GM21619 (cell line): ENCODE measurements around the gene IGF2BP3.

Experiments used
- ATAC-seq: cut with Tn5 transposase; IDR thresholded peaks from one replicate; pipeline ENCODE4 v1.9.1; 2021; ENCODE audit not compliant: unreplicated experiment

IGF2BP3 gene

DNA sequence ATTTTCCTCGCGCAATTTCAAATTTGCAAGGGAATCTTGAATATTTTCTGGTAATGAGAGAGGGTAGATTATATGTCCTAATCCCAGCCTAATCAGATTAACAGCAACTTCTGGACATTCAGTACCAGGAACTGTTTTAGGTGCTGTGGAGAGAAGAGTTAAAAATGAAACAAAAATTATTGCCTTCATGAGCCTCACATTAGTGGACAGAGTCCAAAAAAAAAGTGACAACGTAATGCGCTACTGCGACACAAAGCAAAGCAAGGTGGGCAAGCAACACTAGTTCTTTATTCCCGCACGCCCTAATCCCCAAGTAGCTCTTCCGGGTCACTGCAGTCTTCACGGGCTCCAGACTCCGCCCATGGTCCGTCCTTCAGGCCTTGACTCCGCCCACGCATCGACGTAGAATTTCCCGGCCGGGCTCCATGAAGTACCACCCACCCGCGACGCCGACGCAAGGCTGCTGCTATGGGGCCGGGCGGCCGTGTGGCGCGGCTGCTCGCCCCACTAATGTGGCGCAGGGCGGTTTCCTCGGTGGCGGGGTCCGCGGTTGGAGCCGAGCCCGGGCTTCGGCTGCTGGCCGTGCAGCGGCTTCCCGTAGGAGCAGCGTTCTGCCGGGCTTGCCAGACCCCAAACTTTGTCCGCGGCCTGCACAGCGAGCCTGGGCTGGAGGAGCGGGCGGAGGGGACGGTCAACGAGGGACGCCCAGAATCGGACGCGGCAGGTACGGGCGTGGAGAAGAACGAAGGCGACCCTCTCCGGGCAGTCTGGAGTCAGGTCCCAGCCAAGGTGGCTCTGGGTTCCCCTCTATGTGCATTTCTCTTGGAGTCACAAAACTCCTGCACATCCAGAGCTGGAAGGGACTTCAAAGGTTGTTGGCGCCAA is 171.2 kb downstream of the IGF2BP3 start, which contains the start of gene MALSU1:
TSS of gene MALSU1 (plus strand) at position 455 of the 885 bp plus-strand sequence. CDS start at position 469, 14 bp downstream.
- ATAC-seq = peak; percentile 99

DNA sequence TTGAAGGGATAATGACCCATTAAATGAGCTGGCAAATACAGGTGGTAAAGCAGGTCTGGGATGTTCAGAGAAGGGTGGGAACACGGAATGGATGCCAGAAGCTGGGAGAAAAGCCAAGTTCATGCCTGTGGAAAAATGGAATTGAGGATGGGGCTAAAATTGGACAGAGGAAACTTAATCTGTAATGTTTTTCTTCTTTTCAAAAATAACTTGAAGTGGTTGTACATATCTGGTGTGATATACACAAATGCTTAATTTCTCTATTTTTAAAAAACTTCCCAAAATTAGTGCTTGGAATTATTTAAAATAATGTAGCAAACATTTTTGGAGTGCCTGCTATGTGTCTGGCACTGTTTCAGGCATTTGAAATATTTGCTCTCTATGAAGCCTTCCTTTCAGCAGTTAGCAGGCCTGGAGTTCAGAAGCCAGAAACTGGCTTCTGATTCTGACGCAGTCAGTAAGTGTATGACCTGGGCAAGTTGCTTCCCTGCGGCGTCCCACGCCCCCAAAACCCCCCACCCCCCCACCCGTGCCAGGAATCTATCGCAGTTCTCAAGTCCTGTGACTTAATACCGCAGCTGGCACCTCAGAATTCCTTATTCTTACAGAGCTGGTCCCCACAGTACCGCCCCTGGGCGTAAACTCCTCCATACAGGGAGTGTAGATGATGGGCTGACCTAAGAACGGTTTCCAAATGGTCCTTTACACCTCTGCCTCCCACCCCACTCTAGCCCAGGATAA is 172.0 kb downstream of the IGF2BP3 start:
- ATAC-seq = no peak

DNA sequence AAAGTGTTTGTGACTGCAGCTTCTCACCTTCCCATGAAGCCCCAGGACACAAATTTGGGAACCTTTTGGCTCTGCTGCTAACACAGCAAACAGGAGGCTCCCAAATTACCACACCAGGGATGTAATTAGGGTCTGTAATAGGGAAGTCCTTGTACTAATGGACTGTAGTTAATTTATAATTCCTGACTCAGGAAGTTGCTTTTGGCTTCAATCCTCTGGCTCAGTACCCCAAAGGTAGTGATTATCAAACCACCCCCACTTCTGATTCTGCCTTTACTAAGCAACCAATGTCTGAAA is 174.9 kb downstream of the IGF2BP3 start:
- no peak for ATAC-seq

DNA sequence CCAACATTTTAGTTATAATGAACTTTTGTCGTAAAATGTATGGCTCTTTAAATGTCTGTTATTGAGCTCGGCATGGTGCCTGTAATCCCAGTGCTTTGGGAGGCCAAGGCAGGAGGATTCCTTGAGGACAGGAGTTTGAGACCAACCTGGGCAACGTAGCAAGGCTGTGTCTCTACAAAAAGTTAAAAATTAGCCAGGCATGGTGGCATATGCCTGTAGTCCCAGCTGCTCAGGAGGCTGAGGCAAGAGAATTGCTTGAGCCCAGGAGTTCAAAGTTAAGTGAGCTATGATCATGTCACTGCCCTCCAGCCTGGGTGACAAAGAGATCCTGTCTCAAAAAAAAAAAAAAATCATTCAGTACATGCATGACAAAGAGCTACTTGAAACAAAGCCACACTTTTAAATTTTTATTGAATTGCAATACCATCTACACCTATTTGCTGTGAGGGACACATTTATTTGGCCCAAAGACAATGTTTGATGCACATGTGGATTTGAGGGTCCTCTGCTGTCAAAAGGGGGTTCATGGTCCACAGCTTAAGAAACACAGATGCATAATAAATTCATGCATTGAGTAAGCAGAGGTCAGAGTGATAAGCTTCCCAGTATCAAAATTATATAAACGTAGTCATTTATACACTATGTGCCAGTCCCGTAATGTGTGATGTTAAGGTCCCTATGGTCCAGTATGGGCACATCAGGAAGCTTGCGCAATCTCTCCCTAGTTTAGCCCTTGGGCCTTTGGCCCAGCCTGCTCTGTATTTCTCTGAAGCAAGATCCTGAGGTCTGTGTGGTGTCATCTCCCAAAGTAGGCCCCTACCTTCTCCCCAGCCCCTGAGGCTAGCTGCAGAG is 175.5 kb downstream of the IGF2BP3 start:
- ATAC-seq = no peak

DNA sequence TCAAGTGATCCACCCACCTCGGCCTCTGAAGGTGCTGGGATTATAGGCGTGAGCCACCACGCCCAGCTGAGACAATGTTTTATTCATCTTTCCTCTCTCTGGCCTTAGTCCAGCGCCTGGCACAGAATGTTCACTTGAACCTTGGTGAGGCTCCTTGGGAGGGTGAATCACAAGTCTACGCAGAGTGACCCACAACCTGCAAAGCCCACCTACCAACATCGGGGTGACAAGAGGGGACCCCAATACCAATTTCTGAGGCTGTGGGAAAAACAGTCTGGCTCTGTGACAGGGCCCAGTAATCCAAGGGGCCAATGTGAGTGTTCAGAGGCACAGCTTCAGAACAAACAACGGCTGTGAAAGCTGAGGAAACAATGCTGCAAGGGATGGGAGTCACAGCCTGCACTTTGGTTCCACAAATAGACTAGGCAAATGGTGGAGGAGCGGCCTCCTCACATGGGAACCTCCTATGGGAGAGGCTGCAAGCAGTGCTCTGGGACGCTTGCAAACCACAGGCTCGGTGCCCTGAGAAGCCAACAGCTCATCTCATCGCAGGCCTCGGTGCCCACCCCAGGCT is 176.7 kb downstream of the IGF2BP3 start:
- ATAC-seq = no peak

DNA sequence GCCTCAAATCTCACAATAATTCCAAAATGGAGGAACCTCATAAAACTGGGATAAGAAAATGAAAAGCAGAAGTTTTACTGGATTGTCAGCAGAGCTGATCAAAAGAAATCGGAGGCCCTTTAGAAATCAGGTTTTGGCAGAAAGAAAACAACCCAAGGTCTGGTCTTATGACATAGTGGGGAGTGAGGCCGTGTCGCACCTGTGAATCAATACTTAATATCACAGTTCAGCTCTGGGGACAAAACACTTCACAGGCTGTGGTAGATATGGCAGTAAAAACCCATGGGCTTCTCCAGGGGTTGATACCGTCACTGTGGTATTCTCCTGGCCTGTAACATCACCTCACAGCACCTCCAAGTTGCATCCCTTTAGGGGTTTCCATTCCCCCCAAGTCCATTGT is 177.7 kb downstream of the IGF2BP3 start:
- no peak for ATAC-seq

DNA sequence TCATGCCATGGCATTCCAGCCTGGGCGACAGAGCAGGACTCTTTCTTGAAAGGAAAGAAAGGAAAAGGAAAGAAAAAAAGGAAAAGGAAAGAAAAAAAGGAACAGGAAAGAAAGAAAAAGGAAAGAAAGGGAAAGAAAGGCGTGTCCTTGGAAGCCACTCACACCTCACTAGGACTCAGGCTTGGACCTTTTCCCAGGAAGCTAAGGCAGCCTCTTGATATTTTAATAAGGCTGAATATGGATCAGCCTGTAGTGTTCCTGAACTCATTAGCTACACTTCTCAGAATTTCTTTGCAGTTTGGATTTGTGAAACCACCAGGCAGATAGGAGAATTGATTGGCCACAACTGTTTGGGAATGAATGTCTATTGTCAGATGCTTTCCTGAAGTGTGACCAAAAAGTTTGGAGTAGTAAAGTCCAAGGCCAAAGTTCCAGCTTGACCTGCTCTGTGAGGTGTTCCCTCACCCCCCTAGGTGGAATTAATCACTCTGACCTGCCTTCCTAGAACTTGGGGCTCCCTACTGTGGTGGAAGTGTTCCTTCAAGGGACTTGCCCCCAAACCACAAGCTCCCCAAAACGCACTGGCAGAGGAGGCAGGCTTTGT is 178.2 kb downstream of the IGF2BP3 start:
- no peak for ATAC-seq

DNA sequence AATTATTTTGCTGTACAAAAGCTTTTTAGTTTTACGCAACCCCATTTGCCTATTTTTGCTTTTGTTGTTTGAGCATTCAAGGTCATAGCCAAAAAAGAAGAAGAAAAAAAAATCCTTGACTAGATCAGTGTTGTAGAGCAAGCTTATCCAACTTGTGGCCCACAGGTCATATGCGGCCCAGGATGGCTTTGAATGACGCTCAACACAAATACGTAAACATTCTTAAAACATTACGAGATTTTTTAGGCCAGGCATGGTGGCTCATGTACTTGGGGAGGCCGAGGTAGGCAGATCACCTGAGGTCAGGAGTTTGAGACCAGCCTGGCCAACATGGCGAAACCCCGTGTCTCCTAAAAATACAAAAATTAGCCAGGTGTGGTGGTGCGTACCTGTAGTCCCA is 179.3 kb downstream of the IGF2BP3 start:
- ATAC-seq = no peak

DNA sequence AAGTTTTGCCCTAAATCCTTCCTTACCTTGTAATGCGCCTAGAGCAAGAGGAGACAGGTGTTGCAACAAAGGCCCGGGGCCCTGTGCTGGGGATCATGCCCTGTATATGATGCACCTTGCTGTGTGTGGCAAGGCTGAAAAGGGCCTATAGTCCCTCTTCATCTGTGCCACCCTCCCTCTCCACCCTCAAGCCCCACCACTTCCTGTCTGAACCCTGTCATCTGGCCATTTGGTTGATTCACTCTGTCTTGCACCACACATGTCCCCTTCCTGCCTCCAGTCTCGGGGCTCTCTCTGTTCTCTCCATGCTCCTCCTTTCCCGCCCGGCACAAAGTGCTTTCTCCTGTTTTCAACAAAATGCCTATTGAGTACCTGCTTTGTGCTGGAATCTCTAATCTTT is 182.7 kb downstream of the IGF2BP3 start:
- ATAC-seq = no peak

DNA sequence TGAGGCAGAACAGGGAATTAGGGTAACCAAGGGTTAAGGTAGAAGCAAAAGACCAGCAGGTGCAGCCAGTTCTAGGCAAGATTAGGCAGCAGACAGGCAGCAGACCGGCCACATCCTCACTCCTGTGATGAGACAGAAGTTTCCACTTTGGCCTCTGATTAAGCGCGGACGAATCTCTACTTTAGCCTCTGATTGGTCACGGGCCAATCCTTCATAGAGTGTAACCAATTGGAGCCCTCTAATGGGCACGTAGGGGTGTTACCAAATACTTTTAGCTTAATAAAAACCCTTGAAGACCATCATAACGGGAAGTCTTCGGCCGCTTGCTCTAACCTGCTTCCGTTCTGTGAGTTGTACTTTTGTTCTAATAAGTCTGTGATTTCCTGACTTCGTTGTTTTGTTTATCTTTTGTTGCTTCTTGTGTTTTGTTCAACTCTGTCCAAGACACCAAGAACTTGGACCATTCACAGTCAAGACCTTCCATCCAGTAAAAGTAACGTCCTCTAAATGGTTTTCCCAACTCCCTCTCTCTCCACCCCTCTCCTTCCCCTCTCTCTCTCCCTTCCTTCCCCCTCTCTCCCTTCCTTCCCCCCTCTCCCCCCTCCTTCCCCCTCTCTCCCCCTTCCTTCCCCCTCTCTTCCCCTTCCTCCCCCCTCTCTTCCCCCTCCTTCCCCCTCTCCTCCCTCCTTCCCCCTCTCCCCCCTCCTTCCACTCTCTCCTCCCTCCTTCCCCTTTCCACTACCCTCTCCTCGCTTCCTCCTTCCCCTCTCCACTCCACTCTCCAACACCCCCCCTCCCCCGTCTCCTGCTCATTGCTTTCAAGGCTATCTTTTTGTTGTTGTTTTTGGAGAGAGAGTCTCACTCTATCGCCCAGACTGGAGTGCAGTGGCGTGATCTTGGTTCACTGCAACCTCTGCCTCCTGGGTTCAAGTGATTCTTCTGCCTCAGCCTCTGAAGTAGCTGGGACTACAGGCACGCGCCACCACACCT is 184.3 kb downstream of the IGF2BP3 start:
- no peak for ATAC-seq

DNA sequence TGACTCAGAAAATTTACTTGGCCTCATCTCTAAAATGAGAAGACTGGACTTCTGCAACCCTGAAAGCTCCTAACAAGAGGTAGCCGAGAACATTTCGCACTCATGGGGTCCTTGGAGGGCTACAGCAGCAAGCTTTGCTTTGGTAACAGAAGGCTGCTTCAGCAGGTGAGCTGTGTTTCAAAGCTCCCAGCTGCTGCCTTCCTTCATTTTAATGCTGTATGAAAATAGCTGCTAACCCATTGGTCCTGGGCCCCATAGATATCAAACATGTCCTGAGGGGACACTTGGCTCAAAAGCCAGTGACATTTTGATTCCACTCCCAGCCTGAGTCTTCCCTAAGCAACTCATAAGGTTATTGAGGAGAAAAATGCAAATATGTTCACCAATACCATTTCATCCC is 185.4 kb downstream of the IGF2BP3 start:
- ATAC-seq = no peak

DNA sequence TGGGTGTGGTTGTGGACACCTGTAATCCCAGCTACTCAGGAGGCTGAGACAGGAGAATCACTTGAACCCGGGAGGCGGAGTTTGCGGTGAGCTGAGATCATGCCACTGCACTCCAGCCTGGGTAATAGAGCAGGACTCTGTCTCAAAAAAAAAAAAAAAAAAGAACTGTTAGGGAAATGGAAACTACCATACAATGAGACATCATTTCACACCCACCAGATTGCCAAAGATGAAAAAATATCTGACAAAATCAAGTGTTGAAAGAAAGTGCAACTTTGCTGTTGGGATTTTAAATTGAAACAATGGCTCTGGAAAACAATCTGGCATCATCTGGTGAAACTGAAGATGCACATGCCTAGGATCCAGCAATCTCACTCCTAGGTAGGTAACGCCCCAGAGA is 187.2 kb downstream of the IGF2BP3 start:
- ATAC-seq = no peak

DNA sequence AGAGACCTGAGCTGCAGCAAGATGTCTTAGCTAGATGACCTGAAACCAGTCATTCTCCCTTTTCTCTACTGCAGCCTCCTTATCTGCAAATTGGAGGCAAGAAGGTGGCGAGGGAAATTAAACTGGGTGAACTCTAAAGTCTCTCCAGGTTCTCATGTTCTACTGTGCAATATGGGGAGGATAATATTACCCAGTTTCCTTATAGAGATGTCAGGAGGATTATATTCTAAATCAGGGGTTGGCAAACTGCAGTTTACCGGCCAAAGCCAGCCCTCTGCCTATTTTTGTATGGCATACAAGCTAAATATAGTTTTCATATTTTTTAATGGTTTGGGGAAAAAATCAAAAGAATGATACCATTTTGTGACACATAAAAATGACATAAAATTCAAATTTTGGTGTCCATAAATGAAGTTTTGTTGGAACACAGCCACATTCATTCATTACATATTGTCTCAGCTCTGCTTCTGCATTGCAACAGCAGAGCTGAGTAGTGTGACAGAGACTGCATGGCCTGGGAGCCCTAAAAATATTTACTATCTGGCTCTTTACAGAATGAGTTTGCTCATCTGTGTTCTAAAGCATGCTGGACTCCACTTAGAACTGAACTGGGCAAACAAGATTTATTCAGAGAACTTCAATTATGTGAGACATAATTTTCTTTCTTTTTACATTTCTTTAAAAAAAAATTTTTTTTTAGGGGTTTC is 190.3 kb downstream of the IGF2BP3 start:
- no peak for ATAC-seq

DNA sequence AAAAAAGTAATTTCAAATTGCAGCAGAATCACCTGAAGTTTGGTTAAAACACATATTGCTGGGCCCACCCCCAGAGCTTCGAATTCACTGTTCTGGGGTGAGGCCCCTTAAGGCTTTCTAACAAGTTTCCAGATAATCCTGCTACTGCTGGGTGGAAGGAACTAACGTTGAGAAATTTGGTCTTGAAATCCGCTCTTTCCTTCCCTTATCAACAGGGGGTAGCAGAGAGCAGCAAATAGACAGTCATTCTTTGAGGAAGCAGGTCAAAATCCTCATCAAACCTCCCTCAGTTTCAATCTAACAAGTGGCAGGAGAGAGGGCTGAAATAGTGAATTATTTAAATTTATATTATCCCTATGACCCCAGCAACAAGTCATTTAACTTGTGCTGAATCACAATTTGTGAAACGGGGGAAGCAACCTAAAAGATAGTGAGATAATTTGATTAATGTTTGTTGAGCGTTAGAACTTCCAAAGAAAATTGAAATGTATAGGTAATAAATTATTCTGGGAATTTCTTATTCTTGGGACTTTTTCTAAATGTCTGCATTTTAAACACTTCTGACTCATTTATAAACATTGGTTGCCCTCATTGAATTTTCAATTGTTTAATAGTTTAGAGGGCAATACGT is 192.8 kb downstream of the IGF2BP3 start:
- peak; percentile 37 for ATAC-seq

DNA sequence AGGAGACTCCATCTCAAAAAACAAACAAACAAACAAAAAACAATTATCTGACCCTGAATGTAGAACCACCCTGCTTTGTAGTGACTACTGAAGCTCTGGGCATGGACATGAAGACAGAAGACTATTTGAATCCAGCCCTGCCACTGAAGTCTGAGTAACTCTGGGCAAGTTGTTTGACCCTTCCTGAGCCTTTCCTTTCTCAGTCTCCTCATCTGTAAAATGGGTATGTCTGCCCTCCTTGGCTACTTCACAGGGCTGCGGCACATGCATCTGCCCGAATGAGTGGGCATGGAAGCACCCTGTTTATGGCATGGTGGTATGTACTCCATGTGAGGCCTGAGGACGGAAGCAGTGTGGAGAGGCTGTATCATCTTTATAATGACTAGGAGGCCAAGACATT is 193.3 kb downstream of the IGF2BP3 start:
- no peak for ATAC-seq

DNA sequence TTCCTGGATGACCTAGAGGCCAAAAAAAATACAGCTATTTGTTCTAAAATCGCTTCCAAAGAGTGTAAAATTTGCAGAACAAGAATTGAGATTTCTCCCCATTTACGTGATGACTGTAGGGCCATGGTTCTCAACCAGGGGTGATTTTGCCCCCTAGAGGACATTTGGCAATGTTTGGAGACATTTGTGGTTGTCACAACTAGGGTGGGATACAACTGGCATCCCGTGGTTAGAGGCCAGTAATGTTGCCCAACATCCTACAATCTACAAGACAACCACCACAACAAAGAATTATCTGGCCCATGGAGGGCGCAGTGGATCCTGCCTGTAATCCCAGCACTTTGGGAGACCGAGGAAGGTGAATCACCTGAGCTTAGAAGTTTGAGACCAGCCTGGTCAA is 193.9 kb downstream of the IGF2BP3 start:
- no peak for ATAC-seq

DNA sequence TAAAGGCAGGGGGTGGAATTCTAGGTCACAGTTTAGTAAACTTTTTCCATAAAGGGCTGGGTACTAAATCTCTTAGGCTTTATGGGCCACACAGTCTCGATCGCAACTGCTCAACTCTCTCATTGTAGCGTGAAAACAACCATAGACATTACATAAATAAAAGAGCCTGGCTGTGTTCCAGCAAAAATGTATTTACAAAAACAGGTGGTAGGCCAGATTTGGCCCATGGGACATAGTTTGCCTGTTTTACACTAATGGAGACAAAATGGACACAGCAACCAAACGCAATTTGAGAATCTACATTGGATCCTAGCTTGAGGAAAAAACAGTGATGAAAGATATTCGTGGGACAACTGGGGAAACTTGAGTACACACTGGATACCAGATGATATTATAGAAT is 194.4 kb downstream of the IGF2BP3 start:
- no peak for ATAC-seq

DNA sequence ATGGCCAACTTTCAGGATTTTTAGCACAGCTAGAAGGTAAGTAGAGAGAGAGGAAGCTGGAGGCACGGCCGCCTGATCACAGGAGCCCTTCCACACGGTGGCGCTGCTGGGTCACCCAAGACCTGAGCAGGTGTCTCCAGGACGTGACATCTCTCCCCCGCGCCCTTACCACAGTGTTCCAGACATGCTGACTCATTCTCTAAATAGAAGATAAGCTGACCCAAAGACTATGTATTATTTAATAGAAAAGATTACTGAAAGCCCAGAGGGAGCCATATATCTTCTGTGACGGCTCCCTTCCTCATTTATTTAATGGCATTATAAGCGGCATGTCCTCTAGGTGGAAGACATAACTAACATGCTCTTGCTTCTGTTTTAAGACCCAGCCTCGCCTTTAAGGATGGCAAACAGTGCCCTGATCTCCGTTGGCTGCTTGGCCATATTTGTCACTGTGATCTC is 197.1 kb downstream of the IGF2BP3 start:
- ATAC-seq = peak; percentile 95
